PC-3 (cell line): ENCODE results near the gene CASP2. TPM values are rescaled to one million over a fixed set of nuclear protein-coding genes. Genes with fewer than 3 reads are reported as not detected.

Experiments
- ATAC-seq: fragments of 200-7000 bp; cut with Tn5 transposase; 2 replicates; pipeline ENCODE4 v1.9.1; 2020; ENCODE audit warnings: mild to moderate bottlenecking, moderate library complexity
- BruUV-seq: library from RNA; stranded (reverse); fragments of 400-500 nt; replicated peaks from 2 replicates; lab custom pipeline; 2021; lab: Mats Ljungman, UMichigan
- CTCF ChIA-PET: fragments of 300-600 bp; sonication (Branson Sonifier 250); formaldehyde crosslinking; loops from one replicate; lab custom pipeline; 2022; ENCODE audit warnings: antibody characterized with exemption; lab: Charles Lee
- POLR2A ChIA-PET: fragments of 300-600 bp; sonication (Branson Sonifier 250); formaldehyde crosslinking; loops from one replicate; lab custom pipeline; 2022; ENCODE audit warnings: antibody characterized with exemption; ENCODE audit not compliant: unreplicated experiment; lab: Charles Lee
- DNase-seq: peaks from one replicate; pipeline ENCODE4 v3.0.0-alpha.2; 2015
- H2AFZ ChIP-seq: fragments of 300-600 bp; sonication (generic); 2 replicates; pipeline ENCODE4 v1.6.0; 2016; ENCODE audit warnings: antibody characterized with exemption, low read length
- H3F3A ChIP-seq: fragments of 300-600 bp; sonication (generic); one replicate; pipeline ENCODE4 v1.6.0; 2017; ENCODE audit warnings: antibody characterized with exemption, low read length, control low read depth, mild to moderate bottlenecking; ENCODE audit not compliant: unreplicated experiment
- H3K27ac ChIP-seq: fragments of 300-600 bp; sonication (generic); 2 replicates; pipeline ENCODE4 v1.5.1; 2016; ENCODE audit warnings: mild to moderate bottlenecking, low read length
- H3K27me3 ChIP-seq: fragments of 300-600 bp; sonication (generic); 2 replicates; pipeline ENCODE4 v1.6.1; 2016; ENCODE audit warnings: low read length, mixed read lengths
- H3K36me3 ChIP-seq: fragments of 300-600 bp; sonication (generic); 2 replicates; pipeline ENCODE4 v1.6.1; 2016; ENCODE audit warnings: low read depth, mixed run types, low read length, mixed read lengths
- H3K4me1 ChIP-seq: fragments of 300-600 bp; sonication (generic); 2 replicates; pipeline ENCODE4 v1.5.1; 2016; ENCODE audit warnings: low read length; ENCODE audit not compliant: insufficient read depth
- H3K4me2 ChIP-seq: fragments of 300-600 bp; sonication (generic); 2 replicates; pipeline ENCODE4 v1.6.0; 2016; ENCODE audit warnings: low read length
- H3K4me3 ChIP-seq: fragments of 300-600 bp; sonication (generic); 2 replicates; pipeline ENCODE4 v1.5.1; 2016; ENCODE audit warnings: mild to moderate bottlenecking, low read length, mixed read lengths
- H3K79me2 ChIP-seq: fragments of 300-600 bp; sonication (generic); 2 replicates; pipeline ENCODE4 v1.6.1; 2017; ENCODE audit warnings: low read length, mixed read lengths
- H3K9ac ChIP-seq: fragments of 300-600 bp; sonication (generic); 2 replicates; pipeline ENCODE4 v1.6.0; 2016; ENCODE audit warnings: mild to moderate bottlenecking, low read length
- H3K9me2 ChIP-seq: fragments of 300-600 bp; sonication (generic); replicated peaks from 2 replicates; pipeline ENCODE4 v1.6.1; 2016; ENCODE audit warnings: mixed run types, low read length, mixed read lengths
- H3K9me3 ChIP-seq: fragments of 300-600 bp; sonication (generic); 2 replicates; pipeline ENCODE4 v1.6.1; 2016; ENCODE audit warnings: low read length, mixed read lengths
- H4K20me1 ChIP-seq: fragments of 300-600 bp; sonication (generic); 2 replicates; pipeline ENCODE4 v1.6.1; 2016; ENCODE audit warnings: low read length, mixed read lengths
- CTCF ChIP-seq: fragments of 300-600 bp; sonication (generic); conservative IDR thresholded peaks from 2 replicates; pipeline ENCODE4 v1.5.1; 2017; ENCODE audit warnings: antibody characterized with exemption, low read depth, mild to moderate bottlenecking, low read length
- EZH2 ChIP-seq: fragments of 300-600 bp; sonication (generic); IDR thresholded peaks from one replicate; pipeline ENCODE4 v1.6.1; 2017; ENCODE audit warnings: antibody characterized with exemption, mild to moderate bottlenecking, low read length; ENCODE audit not compliant: unreplicated experiment
- EZH2phosphoT487 ChIP-seq: fragments of 300-600 bp; sonication (generic); IDR thresholded peaks from 2 replicates; pipeline ENCODE4 v1.6.1; 2018; ENCODE audit warnings: mild to moderate bottlenecking, antibody characterized with exemption, low read length, borderline replicate concordance
- intact Hi-C: fragments of 100-400 bp; cut with micrococcal nuclease; formaldehyde crosslinking; loops from 2 replicates; pipeline ENCODE4 v1.9.0; 2023
- total RNA-seq: library from RNA; depleted of rRNA; stranded (reverse); fragments of >200 nt; gene quantifications from 2 replicates; pipeline ENCODE4 v1.2.3, GENCODE V29; 2014; rRNA removed

Gene CASP2
- total RNA-seq, 1 experiment from 2014 or later: 26.4 TPM

GRCh38 chr7:143356414-143357050 lies 68.4 kb downstream of the CASP2 start:
- Histone ChIP-seq H3K4me2 (no peak overlapping the region), H3K36me3 (no peaks in the 10 kb centered on the region), H3K9me3 (no peaks in the 10 kb centered on the region), H3K9me2 (no peaks in the 10 kb centered on the region), H3K9ac (no peak overlapping the region), H3K4me3 (no peak overlapping the region), H3K27ac (no peak overlapping the region), H3K79me2 (no peaks in the 10 kb centered on the region), H3K4me1 (no peaks in the 10 kb centered on the region; the same call in 1 of the 2 replicates), H3K27me3 (no peaks in the 10 kb centered on the region), H3F3A (no peaks in the 10 kb centered on the region), H4K20me1 (no peaks in the 10 kb centered on the region), H2AFZ (no peak overlapping the region)
- DNase-seq (no peak), ATAC-seq (no peak)
- CTCF ChIA-PET: no interaction called here
- intact Hi-C loops: no loop called here
- TF ChIP-seq CTCF: no peak
- no peak for TF ChIP-seq EZH2
- no peak for TF ChIP-seq EZH2phosphoT487
- BruUV-seq: no TSS peak
- POLR2A ChIA-PET: interaction anchor here (1.4 kb wide), 1 partner anchor 22 kb away, joined by 3 read pairs; no protein-coding TSS in a partner anchor

Other genes with a start within 250 kb of the CASP2 start
- gene OR6V1, start 236.0 kb upstream of the CASP2 start, total RNA-seq: not detected in 2 replicates
- not detected in 2 replicates for gene PIP, start 156.3 kb upstream of the CASP2 start, total RNA-seq
- gene TAS2R39, start 104.9 kb upstream of the CASP2 start, total RNA-seq: not detected in 2 replicates
- gene TAS2R40, start 66.3 kb upstream of the CASP2 start, total RNA-seq: not detected in 2 replicates
- gene GSTK1, start 24.9 kb upstream of the CASP2 start, total RNA-seq: 111 and 117 TPM in 2 replicates
- 5.2 and 6.2 TPM in 2 replicates for gene TMEM139, start 3.4 kb upstream of the CASP2 start, total RNA-seq
- gene CLCN1, start 27.8 kb downstream of the CASP2 start, total RNA-seq: 0.55 and 0.69 TPM in 2 replicates
- 6.9 and 7.7 TPM in 2 replicates for gene FAM131B, start 74.4 kb downstream of the CASP2 start, total RNA-seq
- gene ZYX, start 93.0 kb downstream of the CASP2 start, total RNA-seq: 103 and 108 TPM in 2 replicates
- gene EPHA1, start 120.5 kb downstream of the CASP2 start, total RNA-seq: 43.9 and 46.4 TPM in 2 replicates
- gene TAS2R60, start 155.1 kb downstream of the CASP2 start, total RNA-seq: not detected in 2 replicates
- not detected in 2 replicates for gene TAS2R41, start 189.5 kb downstream of the CASP2 start, total RNA-seq